Suprapubic skin (tissue), 4 donors: ENCODE measurements around the gene OR52W1. TPM values are rescaled to one million over a fixed set of nuclear protein-coding genes. Genes with fewer than 3 reads are reported as not detected.

Experiments used
- DNase-seq, 2 donors: peaks; one replicate each; pipeline ENCODE4 v3.0.0-alpha.2; 2019; ENCODE audit warnings: low spot score in 2 of 2
- H3K27ac ChIP-seq: fragments of 200-600 bp; sonication (generic); one replicate; pipeline ENCODE4 v1.5.1; 2019
- H3K27me3 ChIP-seq: fragments of 200-600 bp; sonication (generic); one replicate; pipeline ENCODE4 v1.5.1; 2019
- H3K36me3 ChIP-seq: fragments of 200-600 bp; sonication (generic); one replicate; pipeline ENCODE4 v1.5.1; 2019
- H3K4me1 ChIP-seq: fragments of 200-600 bp; sonication (generic); one replicate; pipeline ENCODE4 v1.5.1; 2019
- H3K4me3 ChIP-seq: fragments of 200-600 bp; sonication (generic); one replicate; pipeline ENCODE4 v1.5.1; 2019; ENCODE audit warnings: mild to moderate bottlenecking
- H3K9me3 ChIP-seq: fragments of 200-600 bp; sonication (generic); one replicate; pipeline ENCODE4 v1.5.1; 2019
- EP300 ChIP-seq: sonication (generic); formaldehyde crosslinking; IDR thresholded peaks from one replicate; pipeline ENCODE4 v1.6.1; 2017; ENCODE audit warnings: antibody characterized with exemption
- POLR2A ChIP-seq, 2 donors: fragments of 450-650 bp; IDR thresholded peaks; one replicate each; pipeline ENCODE4 v1.6.1; 2017; ENCODE audit warnings: antibody characterized with exemption in 2 of 2, mild to moderate bottlenecking in 2 of 2, moderate library complexity in 2 of 2
- POLR2AphosphoS5 ChIP-seq, 3 donors: sonication (generic); formaldehyde crosslinking; IDR thresholded peaks; one replicate each; pipeline ENCODE4 v1.6.1; 2017; ENCODE audit warnings: antibody characterized with exemption in 3 of 3
- WGBS: methylation state at CpG from one replicate; pipeline ENCODE4 v1.1.5; 2018; 5-methylcytosine and 5-hydroxymethylcytosine counted together
- total RNA-seq, 4 donors: library from RNA; depleted of rRNA; stranded (reverse); fragments of >200 nt; gene quantifications; one replicate each; pipeline ENCODE4 v1.1.0, GENCODE V29; 2016
- TF ChIP-seq, protein P1 (sequence below), 2 donors: fragments of 200-600 bp in 1 of 2; fragments of 450-650 bp in 1 of 2; sonication (generic) in 1 of 2; IDR thresholded peaks; one replicate each; pipeline ENCODE4 v1.5.1; 2016 to 2019; ENCODE audit warnings: antibody characterized with exemption in 2 of 2, mild to moderate bottlenecking in 1 of 2, moderate library complexity in 1 of 2

OR52W1 gene, protein sequence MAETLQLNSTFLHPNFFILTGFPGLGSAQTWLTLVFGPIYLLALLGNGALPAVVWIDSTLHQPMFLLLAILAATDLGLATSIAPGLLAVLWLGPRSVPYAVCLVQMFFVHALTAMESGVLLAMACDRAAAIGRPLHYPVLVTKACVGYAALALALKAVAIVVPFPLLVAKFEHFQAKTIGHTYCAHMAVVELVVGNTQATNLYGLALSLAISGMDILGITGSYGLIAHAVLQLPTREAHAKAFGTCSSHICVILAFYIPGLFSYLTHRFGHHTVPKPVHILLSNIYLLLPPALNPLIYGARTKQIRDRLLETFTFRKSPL
- not detected for total RNA-seq

DNA sequence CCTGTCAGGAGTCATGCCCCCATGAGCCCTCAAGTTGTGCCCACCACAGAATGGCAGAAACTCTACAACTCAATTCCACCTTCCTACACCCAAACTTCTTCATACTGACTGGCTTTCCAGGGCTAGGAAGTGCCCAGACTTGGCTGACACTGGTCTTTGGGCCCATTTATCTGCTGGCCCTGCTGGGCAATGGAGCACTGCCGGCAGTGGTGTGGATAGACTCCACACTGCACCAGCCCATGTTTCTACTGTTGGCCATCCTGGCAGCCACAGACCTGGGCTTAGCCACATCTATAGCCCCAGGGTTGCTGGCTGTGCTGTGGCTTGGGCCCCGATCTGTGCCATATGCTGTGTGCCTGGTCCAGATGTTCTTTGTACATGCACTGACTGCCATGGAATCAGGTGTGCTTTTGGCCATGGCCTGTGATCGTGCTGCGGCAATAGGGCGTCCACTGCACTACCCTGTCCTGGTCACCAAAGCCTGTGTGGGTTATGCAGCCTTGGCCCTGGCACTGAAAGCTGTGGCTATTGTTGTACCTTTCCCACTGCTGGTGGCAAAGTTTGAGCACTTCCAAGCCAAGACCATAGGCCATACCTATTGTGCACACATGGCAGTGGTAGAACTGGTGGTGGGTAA, at the start of gene OR52W1:
OR52W1 (plus strand) TSS at position 51 of the 637 bp plus-strand sequence; CDS start at position 51, 0 bp downstream.
- Histone ChIP-seq H3K4me1 (peaks cover 4% of the 10 kb centered on the region), H3K4me3 (no peak within 1 kb of the TSS), H3K27me3 (no peaks in the 10 kb centered on the region), H3K27ac (no peak within 1 kb of the TSS), H3K9me3 (no peaks in the 10 kb centered on the region), H3K36me3 (no peaks in the 10 kb centered on the region)
- 96% methylated on average over 5 of the region's 5 CpGs for WGBS
- TF ChIP-seq EP300 = no peak
- no peak for TF ChIP-seq POLR2A (IDR thresholded peaks at IDR 0.05)
- no peak for TF ChIP-seq POLR2AphosphoS5 (IDR thresholded peaks at IDR 0.05)
- TF ChIP-seq, protein P1, sequence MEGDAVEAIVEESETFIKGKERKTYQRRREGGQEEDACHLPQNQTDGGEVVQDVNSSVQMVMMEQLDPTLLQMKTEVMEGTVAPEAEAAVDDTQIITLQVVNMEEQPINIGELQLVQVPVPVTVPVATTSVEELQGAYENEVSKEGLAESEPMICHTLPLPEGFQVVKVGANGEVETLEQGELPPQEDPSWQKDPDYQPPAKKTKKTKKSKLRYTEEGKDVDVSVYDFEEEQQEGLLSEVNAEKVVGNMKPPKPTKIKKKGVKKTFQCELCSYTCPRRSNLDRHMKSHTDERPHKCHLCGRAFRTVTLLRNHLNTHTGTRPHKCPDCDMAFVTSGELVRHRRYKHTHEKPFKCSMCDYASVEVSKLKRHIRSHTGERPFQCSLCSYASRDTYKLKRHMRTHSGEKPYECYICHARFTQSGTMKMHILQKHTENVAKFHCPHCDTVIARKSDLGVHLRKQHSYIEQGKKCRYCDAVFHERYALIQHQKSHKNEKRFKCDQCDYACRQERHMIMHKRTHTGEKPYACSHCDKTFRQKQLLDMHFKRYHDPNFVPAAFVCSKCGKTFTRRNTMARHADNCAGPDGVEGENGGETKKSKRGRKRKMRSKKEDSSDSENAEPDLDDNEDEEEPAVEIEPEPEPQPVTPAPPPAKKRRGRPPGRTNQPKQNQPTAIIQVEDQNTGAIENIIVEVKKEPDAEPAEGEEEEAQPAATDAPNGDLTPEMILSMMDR (IDR thresholded peaks at IDR 0.05) = no peak
- DNase-seq = no peak

DNA sequence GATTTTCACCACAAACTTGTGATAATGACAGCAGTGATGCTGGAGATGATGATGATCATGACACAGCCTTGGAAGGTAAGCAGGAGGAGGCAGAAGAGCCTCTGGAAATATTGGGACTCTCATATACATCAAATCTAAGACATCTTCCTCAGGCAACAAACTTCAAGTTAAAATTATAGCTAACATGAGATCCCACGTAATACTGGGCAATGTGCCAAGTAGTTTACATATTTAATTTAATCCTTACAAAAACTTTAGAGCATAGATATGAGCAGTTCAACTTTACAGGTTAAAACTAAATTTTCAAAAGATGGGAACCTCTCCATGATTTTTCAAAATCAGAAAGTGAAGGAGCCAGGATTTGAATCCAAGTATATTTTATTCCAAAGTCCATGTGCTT, 47.9 kb upstream of the OR52W1 start:
- no peaks in the 10 kb centered on the region for H3K36me3 ChIP-seq
- 12% methylated on average over 1 of the region's 1 CpG for WGBS
- TF ChIP-seq POLR2AphosphoS5 (IDR thresholded peaks at IDR 0.05) = no peak
- no peak for TF ChIP-seq POLR2A (IDR thresholded peaks at IDR 0.05)
- no peak for TF ChIP-seq EP300
- TF ChIP-seq, protein P1 (IDR thresholded peaks at IDR 0.05) = no peak
- no peaks in the 10 kb centered on the region for H3K27me3 ChIP-seq
- H3K4me3 ChIP-seq = no peak overlapping the region
- H3K9me3 ChIP-seq = no peaks in the 10 kb centered on the region
- no peaks in the 10 kb centered on the region for H3K4me1 ChIP-seq
- no peak for DNase-seq
- H3K27ac ChIP-seq = no peak overlapping the region

DNA sequence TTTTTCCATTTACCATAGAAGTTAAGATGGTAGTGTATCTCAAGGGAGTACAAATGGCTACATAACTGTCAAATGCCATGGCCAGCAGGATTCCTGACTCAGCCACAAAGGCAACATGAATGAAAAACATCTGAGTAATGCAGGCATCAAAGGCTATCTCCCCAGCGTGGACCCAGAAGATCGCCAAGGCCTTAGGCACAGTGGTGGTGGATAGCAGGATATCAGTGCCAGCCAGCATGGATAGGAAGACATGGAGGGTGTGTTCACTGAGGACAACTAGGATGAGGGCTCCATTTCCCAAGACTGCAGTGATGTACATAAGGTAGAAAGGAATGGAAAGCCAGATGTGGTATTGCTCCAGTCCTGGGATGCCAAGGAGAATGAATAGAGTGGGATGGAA, 46.9 kb upstream of the OR52W1 start:
- DNase-seq = no peak
- Histone ChIP-seq H3K9me3 (no peaks in the 10 kb centered on the region), H3K27ac (no peak overlapping the region), H3K36me3 (no peaks in the 10 kb centered on the region), H3K4me1 (no peaks in the 10 kb centered on the region), H3K27me3 (no peaks in the 10 kb centered on the region), H3K4me3 (no peak overlapping the region)
- TF ChIP-seq EP300 (no peak), POLR2A (IDR thresholded peaks at IDR 0.05) (no peak), POLR2AphosphoS5 (IDR thresholded peaks at IDR 0.05) (no peak)
- TF ChIP-seq, protein P1 (IDR thresholded peaks at IDR 0.05) = no peak
- WGBS = 82% methylated on average over 2 of the region's 2 CpGs

DNA sequence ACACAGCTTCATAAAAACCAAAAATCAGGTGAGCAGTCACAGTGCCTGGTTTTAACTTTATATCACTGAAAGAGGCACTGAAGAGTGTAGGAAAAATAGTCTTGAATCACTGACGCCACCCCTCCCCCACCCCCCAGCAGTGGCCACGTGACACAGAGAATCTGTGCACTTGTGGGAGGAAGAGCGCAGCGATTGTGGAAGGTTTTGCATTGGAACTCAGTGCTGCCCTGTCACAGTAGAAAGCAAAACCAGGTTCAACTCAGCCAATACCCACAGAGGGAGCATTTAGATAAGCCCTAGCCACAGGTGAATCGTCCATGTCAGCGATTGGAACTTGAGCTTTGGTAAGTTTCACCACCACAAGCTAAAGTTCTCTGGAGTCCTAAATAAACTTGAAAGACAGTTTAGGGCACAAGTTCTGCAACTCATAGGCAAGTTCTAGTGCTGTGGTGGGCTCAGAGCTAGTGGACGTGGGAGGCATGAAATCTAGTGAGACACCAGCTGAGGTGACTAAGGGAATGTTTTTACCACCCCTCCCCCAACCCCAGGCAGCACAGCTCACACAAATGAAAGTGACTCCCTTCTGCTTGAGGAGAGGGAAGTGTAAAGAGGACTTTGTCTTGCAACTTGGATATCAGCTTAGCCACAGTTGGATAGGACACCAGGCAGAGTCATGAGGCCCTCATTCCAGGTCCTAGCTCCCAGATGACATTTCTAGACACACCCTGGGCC, 42.2 kb upstream of the OR52W1 start:
- no peak for DNase-seq
- H3K4me3 ChIP-seq = no peak overlapping the region
- WGBS = 81% methylated on average over 7 of the region's 7 CpGs
- no peaks in the 10 kb centered on the region for H3K27me3 ChIP-seq
- H3K27ac ChIP-seq = no peak overlapping the region
- no peaks in the 10 kb centered on the region for H3K4me1 ChIP-seq
- H3K9me3 ChIP-seq = no peaks in the 10 kb centered on the region
- TF ChIP-seq POLR2AphosphoS5 (IDR thresholded peaks at IDR 0.05) (no peak), POLR2A (IDR thresholded peaks at IDR 0.05) (no peak)
- no peaks in the 10 kb centered on the region for H3K36me3 ChIP-seq

DNA sequence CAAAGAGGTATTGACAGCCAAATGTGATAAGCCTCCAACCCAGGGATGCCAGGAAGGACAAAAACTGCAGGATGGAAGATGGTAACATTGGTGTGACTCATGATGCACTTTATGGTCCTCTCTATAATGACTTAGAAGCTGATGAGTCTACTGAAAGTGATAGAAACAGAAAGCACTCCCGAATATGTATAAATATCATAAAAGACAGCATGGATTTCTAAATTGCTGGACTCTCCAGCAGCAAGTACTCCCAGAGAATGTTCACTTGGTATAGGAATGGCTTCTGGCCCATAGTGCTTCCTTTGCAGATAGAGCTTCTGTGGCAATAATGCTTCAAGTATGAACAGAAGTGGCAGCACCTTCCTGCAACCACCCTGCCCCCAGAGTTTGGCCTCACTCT, 28.8 kb upstream of the OR52W1 start, which contains the start of gene OR52B2:
OR52B2 (minus strand) TSS at position 101 of the 400 bp plus-strand sequence; CDS start at position 101, 0 bp downstream.
- no peak for DNase-seq
- no peaks in the 10 kb centered on the region for H3K27me3 ChIP-seq
- no peak within 1 kb of the TSS for H3K27ac ChIP-seq
- TF ChIP-seq, protein P1 (IDR thresholded peaks at IDR 0.05) = no peak
- TF ChIP-seq EP300 = no peak
- TF ChIP-seq POLR2AphosphoS5 (IDR thresholded peaks at IDR 0.05) = no peak
- TF ChIP-seq POLR2A (IDR thresholded peaks at IDR 0.05) = no peak
- peaks cover 3% of the 10 kb centered on the region for H3K9me3 ChIP-seq
- WGBS = 79% methylated on average over 1 of the region's 1 CpG
- no peak within 1 kb of the TSS for H3K4me3 ChIP-seq
- H3K36me3 ChIP-seq = no peaks in the 10 kb centered on the region
- H3K4me1 ChIP-seq = no peaks in the 10 kb centered on the region
